Transverse colon (tissue), 3 donors: ENCODE data around the gene FADS6.

ENCODE experiments used
- CTCF ChIP-seq, 5 experiments: fragments of 200-600 bp in 3 of 5; fragments of 450-650 bp in 2 of 5; sonication (generic) in 3 of 5; IDR thresholded peaks; 1 replicate in 2 of 5; 2 replicates in 3 of 5; pipeline ENCODE4 v1.5.1; 2016 to 2017; ENCODE audit warnings: antibody characterized with exemption in 5 of 5, inconsistent platforms in 3 of 5, mild to moderate bottlenecking in 2 of 5, moderate library complexity in 1 of 5
- POLR2A ChIP-seq: fragments of 450-650 bp; IDR thresholded peaks from one replicate; pipeline ENCODE4 v1.6.1; 2016; ENCODE audit warnings: antibody characterized with exemption, mild to moderate bottlenecking, moderate library complexity

GRCh38 chr17:74877592-74878548, 15.6 kb downstream of the FADS6 start:
- no peak for TF ChIP-seq POLR2A
- no peak for TF ChIP-seq CTCF (IDR thresholded peaks at IDR 0.05)
